HepG2 (cell line): ENCODE data around the gene RELL1. TPM values are rescaled to one million over a fixed set of nuclear protein-coding genes. Genes with fewer than 3 reads are reported as not detected.
A peak's percentile ranks its signal among the peaks of the same experiment; 100 is the strongest.

Experiments
- ATAC-seq: fragments of 200-7000 bp; cut with Tn5 transposase; 3 replicates; pipeline ENCODE4 v1.9.1; 2020; ENCODE audit warnings: mild to moderate bottlenecking, moderate library complexity
- BruUV-seq: library from RNA; stranded (reverse); fragments of 400-500 nt; replicated peaks from 2 replicates; lab custom pipeline; 2021; lab: Mats Ljungman, UMichigan
- CTCF ChIA-PET: fragments of 300-600 bp; formaldehyde crosslinking; extraction: SDS; loops from one replicate; lab custom pipeline; 2021; ENCODE audit warnings: low total read pairs, inconsistent platforms, low intra/inter-chr PET ratio; lab: Yijun Ruan, JAX
- POLR2A ChIA-PET: fragments of 350-600 bp; sonication (Branson Sonifier 250); formaldehyde crosslinking; loops from one replicate; lab custom pipeline; 2020; ENCODE audit warnings: antibody characterized with exemption, inconsistent platforms; lab: Yijun Ruan, JAX
- DNase-seq: peaks from one replicate; pipeline ENCODE4 v3.0.0-alpha.2; 2015; ENCODE audit warnings: low spot score
- FAIRE-seq: peaks from 3 replicates; lab custom pipeline; 2011; peaks lifted over from hg19 to GRCh38; lab: Jason Lieb, UNC
- H2AFZ ChIP-seq: one replicate; pipeline ENCODE4 v1.6.1; 2011; ENCODE audit warnings: low read length, inconsistent platforms
- H3K27ac ChIP-seq: fragments of 300-600 bp; 3 replicates; pipeline ENCODE4 v1.8.0; 2011; ENCODE audit warnings: mixed run types, mild to moderate bottlenecking, mixed read lengths, low read length, inconsistent platforms; ENCODE audit not compliant: insufficient read depth; ENCODE audit errors: extremely low read length
- H3K27me3 ChIP-seq, 2 experiments: fragments of 200-600 bp in 1 of 2; 2 replicates in 1 of 2; 3 replicates in 1 of 2; pipeline versions ENCODE4 v1.6.0 to v1.8.0; 2011; ENCODE audit warnings: low read length in 2 of 2, mild to moderate bottlenecking in 2 of 2, moderate library complexity in 2 of 2, inconsistent platforms in 1 of 2; ENCODE audit not compliant: insufficient read depth in 2 of 2, control insufficient read depth in 1 of 2
- H3K36me3 ChIP-seq, 2 experiments: fragments of 200-600 bp in 1 of 2; replicated peaks in 1 of 2; 2 replicates in 1 of 2; 3 replicates in 1 of 2; pipeline versions ENCODE4 v1.5.1 to v1.8.0; 2011; ENCODE audit warnings: low read length in 2 of 2, inconsistent platforms in 1 of 2; ENCODE audit not compliant: insufficient read depth in 2 of 2, control insufficient read depth in 1 of 2
- H3K4me1 ChIP-seq: 2 replicates; pipeline ENCODE4 v1.5.1; 2012; ENCODE audit warnings: low read length, inconsistent platforms; ENCODE audit not compliant: insufficient read depth
- H3K4me2 ChIP-seq: 2 replicates; pipeline ENCODE4 v1.6.0; 2011; ENCODE audit warnings: low read depth, low read length, inconsistent platforms
- H3K4me3 ChIP-seq, 3 experiments: fragments of 200-600 bp in 1 of 3; sonication (generic), shearing (Covaris generic) in 1 of 3; replicated peaks in 1 of 3; 2 replicates each; pipeline ENCODE4 v1.5.1; 2011 to 2016; ENCODE audit warnings: low read length in 3 of 3, inconsistent platforms in 2 of 3, low read depth in 2 of 3, mild to moderate bottlenecking in 2 of 3, control low read depth in 1 of 3, mixed read lengths in 1 of 3; ENCODE audit not compliant: insufficient read depth in 1 of 3
- H3K79me2 ChIP-seq: one replicate; pipeline ENCODE4 v1.6.1; 2011; ENCODE audit warnings: low read length, inconsistent platforms; ENCODE audit not compliant: insufficient read depth
- H3K9ac ChIP-seq: 2 replicates; pipeline ENCODE4 v1.6.0; 2011; ENCODE audit warnings: mild to moderate bottlenecking, low read depth, low read length, inconsistent platforms; ENCODE audit not compliant: insufficient read depth
- H3K9me3 ChIP-seq: 2 replicates; pipeline ENCODE4 v1.5.1; 2012; ENCODE audit warnings: mild to moderate bottlenecking, low read length
- H4K20me1 ChIP-seq: 2 replicates; pipeline ENCODE4 v1.6.0; 2011; ENCODE audit warnings: inconsistent platforms, mild to moderate bottlenecking, low read length, moderate library complexity; ENCODE audit not compliant: insufficient read depth
- KDM1A ChIP-seq: IDR thresholded peaks from 2 replicates; pipeline ENCODE4 v1.6.1; 2016; ENCODE audit warnings: missing compliant biosample characterization
- MATR3 ChIP-seq: sonication (generic); formaldehyde crosslinking; IDR thresholded peaks from 2 replicates; pipeline ENCODE4 v1.4.0; 2020; ENCODE audit warnings: missing genetic modification reagents
- WGBS: methylation state at CpG from one replicate; pipeline ENCODE4 v1.1.6; 2017; ENCODE audit warnings: low lambda C conversion rate; 5-methylcytosine and 5-hydroxymethylcytosine counted together
- in situ Hi-C: cut with HindIII; loops from 2 replicates; pipeline ENCODE4 v1.10.0; 2017; ENCODE audit warnings: low pct_unique_long_range_greater_than_20kb; ENCODE audit not compliant: extremely low pct_ligation_motif_present
- intact Hi-C: fragments of 100-400 bp; cut with micrococcal nuclease; formaldehyde crosslinking; loops from one replicate; pipeline ENCODE4 v1.10.0; 2022; ENCODE audit not compliant: unreplicated experiment
- polyA plus RNA-seq, 8 experiments: library from polyadenylated mRNA; depleted of rRNA in 3 of 8; stranded (reverse) in 7 of 8; unstranded in 1 of 8; fragments of >200 nt; fragmentation: Illumina TruSeq in 4 of 8; extraction: Trizol in 4 of 8; gene quantifications; 2 replicates each; pipeline versions ENCODE4 v1.2.1 to v1.2.3, GENCODE V29; 2011 to 2016; ENCODE audit warnings: low read depth in 4 of 8, missing spikeins in 1 of 8, mixed read lengths in 1 of 8; ENCODE audit not compliant: insufficient read depth in 1 of 8
- total RNA-seq, 5 experiments: library from RNA; depleted of rRNA; stranded (reverse); fragments of >200 nt; fragmentation: Illumina TruSeq; extraction: Trizol; gene quantifications; 2 replicates each; pipeline ENCODE4 v1.2.3, GENCODE V29; 2016; ENCODE audit warnings: low read depth in 1 of 5
- TF ChIP-seq, protein P1 (sequence below): sonication (generic); formaldehyde crosslinking; IDR thresholded peaks from 2 replicates; pipeline ENCODE4 v1.8.1; 2023; ENCODE audit warnings: missing genetic modification reagents, inconsistent platforms, borderline replicate concordance

The RELL1 gene
- total and polyA plus RNA-seq, 2 of the 13 experiments (the other 11 are each of a cell fraction or from before 2014, with no cell fraction given): 8.4 to 58.4 TPM

DNA sequence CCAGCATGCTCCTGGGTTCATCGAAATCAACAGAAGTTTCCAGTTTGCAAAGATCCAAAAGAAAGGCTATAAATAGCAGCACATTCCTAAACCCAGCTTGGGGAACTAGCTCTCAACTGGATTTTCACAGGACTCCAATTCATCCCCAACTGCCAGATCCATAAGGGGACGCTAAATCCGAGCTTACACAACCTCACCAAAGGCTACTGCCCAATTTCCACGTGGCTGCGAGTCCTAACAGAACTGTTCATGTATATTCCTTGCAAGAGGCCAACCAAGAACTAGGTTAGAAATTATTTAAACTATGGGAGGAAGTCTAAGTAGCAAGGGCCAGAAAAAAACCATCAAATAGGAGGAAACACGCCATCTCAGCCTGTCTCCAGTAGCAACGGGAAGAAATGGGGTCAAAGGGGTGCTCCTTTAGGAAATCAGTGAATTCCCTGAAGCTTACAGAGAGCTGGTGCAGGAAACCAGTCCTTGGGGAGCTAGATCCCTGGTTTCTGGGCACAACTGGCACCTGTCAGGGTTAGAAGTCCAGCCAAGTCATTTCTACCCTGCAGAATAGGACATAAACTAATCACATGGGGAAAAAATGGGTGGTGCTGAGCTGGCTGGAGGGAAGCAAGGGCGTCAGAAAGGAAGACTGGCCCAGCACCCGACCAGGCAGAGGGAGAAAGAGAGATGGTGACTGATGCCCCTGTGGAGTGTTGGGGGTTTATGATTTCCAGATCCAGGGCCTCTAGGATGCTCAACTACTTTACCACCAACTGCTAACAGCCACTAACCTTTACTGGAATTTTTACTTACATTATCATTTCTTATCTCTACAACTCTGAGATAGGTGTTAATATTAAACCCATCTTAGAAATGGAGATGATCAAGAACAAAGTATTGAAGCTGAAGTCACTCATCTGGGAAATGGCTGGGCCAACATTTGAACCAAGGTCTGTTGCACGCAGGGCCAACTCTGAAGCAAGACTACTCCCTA is 20.5 kb downstream of the RELL1 start (continued):
- TF ChIP-seq MATR3 (CRISPR knock-in tag) (no peak), KDM1A (CRISPR knock-in tag) (no peak)

DNA sequence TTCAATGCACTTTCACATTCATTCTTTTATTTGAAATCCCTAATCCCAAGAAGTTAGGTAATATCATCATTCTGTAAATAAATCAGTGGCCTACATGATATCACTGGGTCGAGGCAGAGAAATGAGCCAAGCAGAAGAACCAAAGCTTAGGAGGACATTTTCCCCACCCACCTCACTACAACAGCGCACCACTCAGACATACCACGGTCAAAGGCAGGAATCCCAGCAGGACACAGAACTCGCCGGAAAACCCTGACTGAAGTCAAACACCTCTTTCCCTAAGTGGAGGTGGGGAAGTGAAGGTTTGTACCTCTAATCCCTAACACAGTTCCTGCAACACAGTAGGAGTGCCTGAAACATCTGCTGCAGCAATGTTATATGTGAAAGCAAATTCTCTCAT is 21.5 kb downstream of the RELL1 start:
- TF ChIP-seq, protein P1, sequence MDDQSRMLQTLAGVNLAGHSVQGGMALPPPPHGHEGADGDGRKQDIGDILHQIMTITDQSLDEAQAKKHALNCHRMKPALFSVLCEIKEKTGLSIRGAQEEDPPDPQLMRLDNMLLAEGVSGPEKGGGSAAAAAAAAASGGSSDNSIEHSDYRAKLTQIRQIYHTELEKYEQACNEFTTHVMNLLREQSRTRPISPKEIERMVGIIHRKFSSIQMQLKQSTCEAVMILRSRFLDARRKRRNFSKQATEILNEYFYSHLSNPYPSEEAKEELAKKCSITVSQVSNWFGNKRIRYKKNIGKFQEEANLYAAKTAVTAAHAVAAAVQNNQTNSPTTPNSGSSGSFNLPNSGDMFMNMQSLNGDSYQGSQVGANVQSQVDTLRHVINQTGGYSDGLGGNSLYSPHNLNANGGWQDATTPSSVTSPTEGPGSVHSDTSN (CRISPR knock-in tag): no peak
- H3K9ac ChIP-seq: no peak overlapping the region; the same call in 1 of the 2 replicates
- intact Hi-C loops (no loop called here), in situ Hi-C loops (no loop called here)
- no peaks in the 10 kb centered on the region for H3K27me3 ChIP-seq
- H2AFZ ChIP-seq: no peak overlapping the region
- H3K79me2 ChIP-seq: peaks cover 50% of the 10 kb centered on the region
- H3K4me1 ChIP-seq: peaks cover 80% of the 10 kb centered on the region
- H3K27ac ChIP-seq: peak overlapping the region; percentile 83
- POLR2A ChIA-PET: interaction anchor here (0.9 to 1.4 kb wide), 4 partner anchors 11 to 64 kb away, joined by 3 to 5 read pairs (median 4); partner anchors contain the start of gene RELL1
- no peaks in the 10 kb centered on the region; the same call in 1 of the 2 replicates for H4K20me1 ChIP-seq
- WGBS: 55% methylated on average over 5 of the region's 5 CpGs
- H3K36me3 ChIP-seq: no peaks in the 10 kb centered on the region
- no peak overlapping the region for H3K4me3 ChIP-seq
- BruUV-seq: no TSS peak
- CTCF ChIA-PET: no interaction called here
- ATAC-seq (no peak), DNase-seq (no peak), FAIRE-seq (no peak)
- H3K4me2 ChIP-seq: no peak overlapping the region; the same call in 1 of the 2 replicates
- H3K9me3 ChIP-seq: no peaks in the 10 kb centered on the region
